Tibial nerve (tissue), 4 donors: Measurements from ENCODE around the gene TFEB. TPM values are rescaled to one million over a fixed set of nuclear protein-coding genes. Genes with fewer than 3 reads are reported as not detected.

Source experiments
- DNase-seq, 2 donors: peaks; one replicate each; pipeline ENCODE4 v3.0.0-alpha.2; 2019; ENCODE audit warnings: low spot score in 2 of 2
- H3K27ac ChIP-seq, 4 donors: fragments of 200-600 bp; sonication (generic) in 3 of 4; one replicate each; pipeline ENCODE4 v1.5.1; 2017 to 2019; ENCODE audit warnings: mild to moderate bottlenecking in 1 of 4
- H3K27me3 ChIP-seq, 2 donors: fragments of 200-600 bp; sonication (generic) in 1 of 2; one replicate each; pipeline versions ENCODE4 v1.5.1 to v1.6.0; 2017 to 2019
- H3K36me3 ChIP-seq, 3 donors: fragments of 200-600 bp; sonication (generic); one replicate each; pipeline ENCODE4 v1.5.1; 2018 to 2019
- H3K4me1 ChIP-seq, 4 donors: fragments of 200-600 bp; sonication (generic) in 3 of 4; one replicate each; pipeline ENCODE4 v1.5.1; 2017 to 2019
- H3K4me3 ChIP-seq, 4 donors: fragments of 200-600 bp; sonication (generic) in 3 of 4; one replicate each; pipeline ENCODE4 v1.5.1; 2017 to 2019; ENCODE audit warnings: mild to moderate bottlenecking in 1 of 4, moderate library complexity in 1 of 4
- H3K9me3 ChIP-seq, 4 donors: fragments of 200-600 bp; sonication (generic) in 3 of 4; one replicate each; pipeline ENCODE4 v1.5.1; 2017 to 2019
- EP300 ChIP-seq, 2 donors: sonication (generic); formaldehyde crosslinking; IDR thresholded peaks; one replicate each; pipeline ENCODE4 v1.6.1; 2017; ENCODE audit warnings: antibody characterized with exemption in 2 of 2, mild to moderate bottlenecking in 1 of 2
- POLR2A ChIP-seq, 2 donors: fragments of 450-650 bp; IDR thresholded peaks; one replicate each; pipeline ENCODE4 v1.6.1; 2017; ENCODE audit warnings: antibody characterized with exemption in 2 of 2, mild to moderate bottlenecking in 2 of 2, moderate library complexity in 2 of 2
- WGBS, 2 donors: methylation state at CpG; one replicate each; pipeline ENCODE4 v1.1.5; 2018; 5-methylcytosine and 5-hydroxymethylcytosine counted together
- total RNA-seq, 4 donors: library from RNA; depleted of rRNA; stranded (reverse); fragments of >200 nt; gene quantifications; one replicate each; pipeline ENCODE4 v1.1.0, GENCODE V29; 2016
- TF ChIP-seq, protein P1 (sequence below), 5 experiments: fragments of 200-600 bp in 3 of 5; fragments of 450-650 bp in 2 of 5; sonication (generic) in 3 of 5; IDR thresholded peaks; one replicate each; pipeline ENCODE4 v1.5.1; 2016 to 2019; ENCODE audit warnings: antibody characterized with exemption in 5 of 5, mild to moderate bottlenecking in 3 of 5, moderate library complexity in 2 of 5

The TFEB gene
- total RNA-seq, 4 donors from 2014 or later = 19.2 to 28.8 (median 20.6) TPM

DNA sequence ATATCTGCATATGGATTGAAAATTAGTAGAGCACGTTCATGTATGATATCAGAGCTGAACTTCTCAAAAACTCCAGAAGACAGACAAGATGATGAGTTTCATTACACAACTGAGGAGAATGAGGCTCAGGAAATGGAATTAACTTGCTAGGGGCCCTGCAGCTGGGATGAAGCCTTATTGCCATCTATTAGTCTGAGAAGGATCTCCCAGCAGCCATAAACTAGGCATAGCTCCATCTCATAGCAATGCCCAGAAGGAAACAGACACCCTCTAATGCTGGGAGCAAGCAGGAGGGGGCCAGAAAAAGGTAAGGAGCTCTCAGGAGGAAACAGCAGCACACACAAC is 18.0 kb downstream of the TFEB start:
- TF ChIP-seq POLR2A (IDR thresholded peaks at IDR 0.05) (no peak), EP300 (IDR thresholded peaks at IDR 0.05) (no peak)
- Histone ChIP-seq H3K27me3 (no peaks in the 10 kb centered on the region), H3K4me3 (no peak overlapping the region), H3K36me3 (no peaks in the 10 kb centered on the region), H3K4me1 (peaks cover 0 to 86% (median 47%) of the 10 kb centered on the region in 4 donors), H3K9me3 (no peaks in the 10 kb centered on the region), H3K27ac (no peak overlapping the region)
- no peak for DNase-seq
- WGBS, 2 donors = 75 to 90% methylated on average over 1 of the region's 1 CpG

DNA sequence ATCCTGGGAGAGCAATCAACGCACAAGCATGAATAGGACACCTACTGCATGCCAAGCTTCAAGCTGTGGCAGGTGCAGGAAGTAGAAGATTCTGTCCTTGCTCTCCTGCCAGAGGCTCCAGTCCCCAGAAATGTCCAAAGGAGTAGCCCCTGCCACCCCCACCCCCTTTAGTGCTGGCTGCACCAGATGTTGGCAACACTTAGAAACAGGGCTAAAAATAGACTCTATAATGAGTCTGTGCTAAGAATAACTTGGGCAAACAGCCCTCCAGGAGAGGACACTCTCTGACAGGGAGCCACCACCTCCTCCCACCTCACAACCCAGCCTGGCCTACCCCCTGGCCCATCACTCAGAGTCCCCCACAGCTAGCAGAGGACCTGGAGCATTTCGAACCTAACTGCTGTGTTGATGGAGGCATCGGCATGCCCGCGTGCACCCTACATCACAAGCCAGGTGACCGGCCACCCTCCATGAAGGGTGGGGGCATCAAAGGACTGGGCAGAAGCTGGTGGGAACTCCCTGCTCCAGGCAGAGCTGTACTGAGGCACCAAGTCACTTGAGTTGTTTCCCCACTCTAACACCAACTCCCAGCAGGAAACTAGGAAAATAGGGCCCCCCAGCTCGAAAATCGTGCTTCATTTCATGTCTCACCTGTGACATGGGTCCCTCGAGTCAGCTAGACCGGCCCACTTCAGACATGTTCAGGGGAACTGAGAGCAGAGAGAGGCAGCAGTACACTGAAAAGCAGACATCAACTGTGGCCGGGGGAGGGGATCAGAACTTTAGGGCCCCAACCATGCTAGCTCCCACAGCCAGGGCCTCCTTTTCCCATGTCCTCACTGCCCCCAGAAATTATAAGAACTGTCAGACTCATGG is 18.7 kb downstream of the TFEB start:
- Histone ChIP-seq H3K27me3 (no peaks in the 10 kb centered on the region), H3K9me3 (no peaks in the 10 kb centered on the region), H3K36me3 (no peaks in the 10 kb centered on the region), H3K27ac (peak overlapping the region in 2 of 4 donors; percentile 42 to 45), H3K4me3 (no peak overlapping the region), H3K4me1 (peaks cover 0 to 86% (median 53%) of the 10 kb centered on the region in 4 donors)
- TF ChIP-seq, protein P1, sequence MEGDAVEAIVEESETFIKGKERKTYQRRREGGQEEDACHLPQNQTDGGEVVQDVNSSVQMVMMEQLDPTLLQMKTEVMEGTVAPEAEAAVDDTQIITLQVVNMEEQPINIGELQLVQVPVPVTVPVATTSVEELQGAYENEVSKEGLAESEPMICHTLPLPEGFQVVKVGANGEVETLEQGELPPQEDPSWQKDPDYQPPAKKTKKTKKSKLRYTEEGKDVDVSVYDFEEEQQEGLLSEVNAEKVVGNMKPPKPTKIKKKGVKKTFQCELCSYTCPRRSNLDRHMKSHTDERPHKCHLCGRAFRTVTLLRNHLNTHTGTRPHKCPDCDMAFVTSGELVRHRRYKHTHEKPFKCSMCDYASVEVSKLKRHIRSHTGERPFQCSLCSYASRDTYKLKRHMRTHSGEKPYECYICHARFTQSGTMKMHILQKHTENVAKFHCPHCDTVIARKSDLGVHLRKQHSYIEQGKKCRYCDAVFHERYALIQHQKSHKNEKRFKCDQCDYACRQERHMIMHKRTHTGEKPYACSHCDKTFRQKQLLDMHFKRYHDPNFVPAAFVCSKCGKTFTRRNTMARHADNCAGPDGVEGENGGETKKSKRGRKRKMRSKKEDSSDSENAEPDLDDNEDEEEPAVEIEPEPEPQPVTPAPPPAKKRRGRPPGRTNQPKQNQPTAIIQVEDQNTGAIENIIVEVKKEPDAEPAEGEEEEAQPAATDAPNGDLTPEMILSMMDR (IDR thresholded peaks at IDR 0.05) = no peak
- TF ChIP-seq POLR2A (IDR thresholded peaks at IDR 0.05) (no peak), EP300 (IDR thresholded peaks at IDR 0.05) (no peak)
- DNase-seq = no peak
- WGBS, 2 donors = 74 to 80% methylated on average over 11 of the region's 11 CpGs

DNA sequence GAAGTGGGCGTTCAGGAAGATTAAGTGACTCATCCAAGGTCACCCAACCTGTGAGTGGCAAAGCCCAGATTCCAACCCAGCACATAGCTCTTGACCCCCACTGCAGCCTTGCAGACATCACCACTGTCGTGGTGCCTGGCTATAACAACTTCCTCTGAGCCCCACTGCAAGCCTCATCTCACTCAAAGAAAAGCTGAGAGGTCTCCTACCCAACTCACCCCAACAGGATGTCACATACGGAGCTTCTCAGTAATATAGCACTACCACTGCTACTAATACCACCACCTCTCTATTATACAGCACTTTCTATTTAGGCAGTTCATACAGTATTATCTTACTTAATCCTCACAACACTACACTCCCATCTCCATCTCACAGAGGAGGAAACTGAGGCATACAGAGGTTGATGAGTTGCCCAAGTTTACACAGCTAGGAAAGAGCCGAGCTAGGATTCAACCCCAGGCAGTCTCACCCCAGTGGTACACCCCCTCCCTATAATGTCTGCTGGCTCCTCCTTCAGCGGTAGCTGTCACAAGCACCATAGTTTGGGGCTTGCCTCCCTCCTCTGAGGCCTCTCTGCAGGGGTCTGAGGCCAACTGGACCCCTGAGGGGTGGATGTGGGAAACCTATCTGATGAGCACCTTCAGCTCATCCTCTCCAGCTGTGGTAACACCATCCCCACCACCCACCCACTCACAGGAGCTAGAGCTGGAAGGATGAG is 19.5 kb downstream of the TFEB start:
- no peaks in the 10 kb centered on the region for H3K27me3 ChIP-seq
- DNase-seq = no peak
- H3K4me3 ChIP-seq = no peak overlapping the region
- no peak for TF ChIP-seq POLR2A (IDR thresholded peaks at IDR 0.05)
- no peak for TF ChIP-seq EP300 (IDR thresholded peaks at IDR 0.05)
- TF ChIP-seq, protein P1 (IDR thresholded peaks at IDR 0.05) = no peak
- no peaks in the 10 kb centered on the region for H3K9me3 ChIP-seq
- WGBS, 2 donors = 69 to 71% methylated on average over 5 of the region's 5 CpGs
- no peaks in the 10 kb centered on the region for H3K36me3 ChIP-seq
- peaks cover 0 to 89% (median 61%) of the 10 kb centered on the region in 4 donors for H3K4me1 ChIP-seq
- H3K27ac ChIP-seq = peak overlapping the region in 2 of 4 donors; percentile 42 to 45

DNA sequence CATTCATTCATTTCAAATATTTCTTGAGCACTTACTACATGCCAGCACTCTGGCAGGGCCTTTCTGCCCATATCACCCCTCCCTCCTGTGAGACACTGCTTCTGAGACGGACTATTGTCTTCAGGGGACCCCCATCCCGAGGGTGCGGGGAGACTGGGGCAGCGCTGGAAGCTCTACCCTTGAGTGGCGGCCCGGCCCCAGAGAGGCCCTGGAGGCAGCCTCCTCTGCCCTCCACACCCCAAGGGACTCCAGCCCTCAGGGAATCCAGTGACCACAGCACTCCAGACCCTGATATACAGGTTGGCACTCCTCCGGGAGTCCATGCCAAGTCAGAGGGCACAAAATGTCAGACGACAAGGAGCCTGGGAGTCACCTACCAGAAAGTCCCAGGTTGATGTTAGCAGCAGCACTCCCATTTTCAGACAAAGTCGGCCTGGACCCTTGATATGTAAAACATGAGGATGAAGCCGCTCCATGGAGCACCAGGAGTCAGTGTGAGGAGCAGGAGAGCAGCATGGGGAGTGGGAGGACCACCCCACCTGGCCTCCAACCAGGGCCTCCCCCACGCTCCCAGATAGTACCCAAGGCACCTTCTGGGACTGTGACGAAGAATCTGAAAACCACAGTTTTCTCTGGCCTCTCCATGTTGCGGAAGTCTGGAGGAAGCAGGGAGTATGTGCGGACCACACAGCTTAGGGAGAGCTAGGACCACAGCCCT is 20.7 kb downstream of the TFEB start:
- H3K9me3 ChIP-seq = no peaks in the 10 kb centered on the region
- peak overlapping the region in 3 of 4 donors; percentile 31 to 95 (median 91) for H3K27ac ChIP-seq
- 61 to 78% methylated on average over 11 to 14 of the region's 14 CpGs for WGBS, 2 donors
- H3K27me3 ChIP-seq = no peaks in the 10 kb centered on the region
- no peak for DNase-seq
- peaks cover 0 to 89% (median 61%) of the 10 kb centered on the region in 4 donors for H3K4me1 ChIP-seq
- TF ChIP-seq POLR2A (IDR thresholded peaks at IDR 0.05) (no peak), EP300 (IDR thresholded peaks at IDR 0.05) (no peak)
- TF ChIP-seq, protein P1 (IDR thresholded peaks at IDR 0.05) = no peak
- no peaks in the 10 kb centered on the region for H3K36me3 ChIP-seq
- no peak overlapping the region for H3K4me3 ChIP-seq

DNA sequence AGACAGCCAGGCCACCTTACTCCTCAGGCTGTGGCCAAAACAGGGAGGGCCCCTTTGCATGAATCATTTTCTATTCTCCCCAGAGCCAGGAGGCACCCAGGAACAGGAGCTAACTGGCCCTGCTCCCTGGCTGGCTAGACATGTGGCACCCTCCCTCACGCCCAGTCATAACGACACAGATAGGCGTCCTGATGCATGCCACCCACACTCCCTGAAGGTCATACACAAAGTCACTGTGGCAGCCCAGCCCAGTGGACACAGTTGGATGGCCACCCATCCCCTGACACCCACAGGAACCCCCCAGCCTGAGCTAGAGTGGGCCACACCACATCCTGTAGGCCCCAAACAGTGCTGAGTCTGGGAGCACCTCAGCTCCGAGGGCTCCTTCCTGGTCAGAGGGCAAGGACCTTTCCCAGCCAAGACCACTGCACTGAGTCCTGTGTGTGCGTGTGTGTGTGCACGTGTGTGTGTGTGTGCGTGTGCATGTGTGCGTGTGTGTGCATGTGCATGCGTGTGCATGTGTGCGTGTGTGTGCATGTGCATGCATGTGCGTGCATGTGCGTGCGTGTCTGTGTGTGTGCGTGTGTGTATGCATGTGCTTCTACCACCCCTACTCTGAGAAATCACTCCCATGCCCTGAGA is 21.6 kb downstream of the TFEB start:
- H3K4me1 ChIP-seq = peaks cover 0 to 81% (median 57%) of the 10 kb centered on the region in 4 donors
- H3K9me3 ChIP-seq = no peaks in the 10 kb centered on the region

More for the DNA sequence above, 21.6 kb downstream of the TFEB start:
- H3K27me3 ChIP-seq = no peaks in the 10 kb centered on the region
- 67 to 76% methylated on average over 13 to 14 of the region's 14 CpGs for WGBS, 2 donors
- DNase-seq = no peak
- TF ChIP-seq, protein P1 (IDR thresholded peaks at IDR 0.05) = no peak
- no peak for TF ChIP-seq EP300 (IDR thresholded peaks at IDR 0.05)
- no peak for TF ChIP-seq POLR2A (IDR thresholded peaks at IDR 0.05)
- no peak overlapping the region for H3K4me3 ChIP-seq
- H3K36me3 ChIP-seq = no peaks in the 10 kb centered on the region
- H3K27ac ChIP-seq = peak overlapping the region; percentile 68 to 95 (median 80)
